Activated naive CD4-positive, alpha-beta T cell treated with anti-CD3 and anti-CD28 coated beads for 36 hours (primary cell): ENCODE results near the gene RNF220. TPM values are rescaled to one million over a fixed set of nuclear protein-coding genes. Genes with fewer than 3 reads are reported as not detected.
A peak's percentile ranks its signal among the peaks of the same experiment; 100 is the strongest.

Source experiments
- CTCF ChIA-PET: fragments of 350-600 bp; sonication (Branson Sonifier 250); formaldehyde crosslinking; loops from one replicate; lab custom pipeline; 2021; ENCODE audit warnings: antibody characterized with exemption; lab: Charles Lee
- DNase-seq: peaks from one replicate; pipeline ENCODE4 v3.0.0-alpha.2; 2020
- H3K27ac Mint-ChIP-seq: one replicate; pipeline ENCODE4 v1.8.0; 2021; ENCODE audit warnings: mild to moderate bottlenecking, mixed read lengths
- H3K27me3 Mint-ChIP-seq: one replicate; pipeline ENCODE4 v1.8.0; 2021; ENCODE audit warnings: low read depth, mixed read lengths
- H3K36me3 Mint-ChIP-seq: one replicate; pipeline ENCODE4 v1.8.0; 2021; ENCODE audit warnings: low read depth, mixed read lengths
- H3K4me1 Mint-ChIP-seq: one replicate; pipeline ENCODE4 v1.8.0; 2021; ENCODE audit warnings: low read depth, mixed read lengths
- H3K4me3 Mint-ChIP-seq: one replicate; pipeline ENCODE4 v1.8.0; 2021; ENCODE audit warnings: mild to moderate bottlenecking, moderate library complexity, mixed read lengths
- H3K9me3 Mint-ChIP-seq: one replicate; pipeline ENCODE4 v1.8.0; 2021; ENCODE audit warnings: mixed read lengths
- intact Hi-C: fragments of 100-400 bp; cut with micrococcal nuclease; formaldehyde crosslinking; loops from one replicate; pipeline ENCODE4 v1.15.1; 2023
- total RNA-seq, 2 experiments: library from RNA; stranded (reverse); gene quantifications; one replicate each; pipeline ENCODE4 v1.2.3, GENCODE V29; 2021

The RNF220 gene
- total RNA-seq, 2 experiments from 2014 or later, result 71.6 to 81.6 TPM

GRCh38 chr1:44649788-44650158, 244.7 kb downstream of the RNF220 start:
- Mint-ChIP-seq H3K27ac (no peak overlapping the region), H3K4me1 (no peaks in the 10 kb centered on the region), H3K4me3 (no peak overlapping the region), H3K9me3 (no peaks in the 10 kb centered on the region), H3K27me3 (no peaks in the 10 kb centered on the region), H3K36me3 (peaks cover 12% of the 10 kb centered on the region)
- intact Hi-C loops, result no loop called here
- CTCF ChIA-PET, result interaction anchor here (4.1 to 4.3 kb wide), 2 partner anchors 13 to 77 kb away, joined by 47 to 135 read pairs; no protein-coding TSS in a partner anchor
- no peak for DNase-seq

- intact Hi-C loops, result no loop called here
- no peaks in the 10 kb centered on the region for H3K9me3 Mint-ChIP-seq
- H3K27me3 Mint-ChIP-seq, result no peaks in the 10 kb centered on the region
- H3K4me1 Mint-ChIP-seq, result no peaks in the 10 kb centered on the region
- no peak overlapping the region for H3K4me3 Mint-ChIP-seq
- H3K36me3 Mint-ChIP-seq, result peaks cover 9% of the 10 kb centered on the region
- CTCF ChIA-PET, result interaction anchor here (0.6 to 4.3 kb wide), 4 partner anchors 14 to 78 kb away, joined by 3 to 135 read pairs (median 26); no protein-coding TSS in a partner anchor
- H3K27ac Mint-ChIP-seq, result no peak overlapping the region
- no peak for DNase-seq
These were observed 245.2 kb downstream of the RNF220 start for GRCh38 chr1:44650159-44650831.

GRCh38 chr1:44651069-44651468, 246.0 kb downstream of the RNF220 start:
- Mint-ChIP-seq H3K9me3 (no peaks in the 10 kb centered on the region), H3K36me3 (peaks cover 9% of the 10 kb centered on the region), H3K27me3 (no peaks in the 10 kb centered on the region), H3K4me3 (no peak overlapping the region), H3K27ac (no peak overlapping the region), H3K4me1 (no peaks in the 10 kb centered on the region)
- no peak for DNase-seq
- CTCF ChIA-PET, result interaction anchor here (0.6 to 4.3 kb wide), 7 partner anchors 12 to 273 kb away, joined by 3 to 135 read pairs (median 25); no protein-coding TSS in a partner anchor
- intact Hi-C loops, result no loop called here

- CTCF ChIA-PET, result interaction anchor here (0.5 to 4.3 kb wide), 47 partner anchors 8 to 1100 kb away, joined by 3 to 135 read pairs (median 4); partner anchors contain the start of genes ARMH1 and TMEM53
- no peak overlapping the region for H3K4me3 Mint-ChIP-seq
- intact Hi-C loops, result loop anchor here (1.0 kb wide), 4 partner anchors 43 to 435 kb away; no protein-coding TSS in a partner anchor
- no peaks in the 10 kb centered on the region for H3K4me1 Mint-ChIP-seq
- no peaks in the 10 kb centered on the region for H3K27me3 Mint-ChIP-seq
- peaks cover 9% of the 10 kb centered on the region for H3K36me3 Mint-ChIP-seq
- DNase-seq, result peak; percentile 83
- H3K9me3 Mint-ChIP-seq, result no peaks in the 10 kb centered on the region
- H3K27ac Mint-ChIP-seq, result no peak overlapping the region
These were observed 247.5 kb downstream of the RNF220 start for GRCh38 chr1:44652445-44653106.

GRCh38 chr1:44653107-44653964, 248.3 kb downstream of the RNF220 start:
- Mint-ChIP-seq H3K27me3 (no peaks in the 10 kb centered on the region), H3K36me3 (peaks cover 9% of the 10 kb centered on the region), H3K9me3 (no peaks in the 10 kb centered on the region), H3K4me3 (no peak overlapping the region), H3K4me1 (no peaks in the 10 kb centered on the region), H3K27ac (no peak overlapping the region)
- no peak for DNase-seq
- intact Hi-C loops, result loop anchor here (1.0 kb wide), 4 partner anchors 44 to 436 kb away; no protein-coding TSS in a partner anchor
- CTCF ChIA-PET, result interaction anchor here (0.5 to 4.3 kb wide), 41 partner anchors 10 to 606 kb away, joined by 3 to 135 read pairs (median 4); partner anchors contain the start of genes ARMH1 and TMEM53

GRCh38 chr1:44654621-44655187, 249.6 kb downstream of the RNF220 start:
- H3K4me3 Mint-ChIP-seq, result no peak overlapping the region
- CTCF ChIA-PET, result interaction anchor here (1.1 to 2.0 kb wide), 2 partner anchors 13 to 14 kb away, joined by 3 to 7 read pairs; no protein-coding TSS in a partner anchor
- no peaks in the 10 kb centered on the region for H3K27me3 Mint-ChIP-seq

GRCh38 chr1:44655609-44656008, 250.6 kb downstream of the RNF220 start:
- Mint-ChIP-seq H3K4me1 (no peaks in the 10 kb centered on the region), H3K27me3 (no peaks in the 10 kb centered on the region), H3K4me3 (no peak overlapping the region), H3K36me3 (no peaks in the 10 kb centered on the region), H3K9me3 (no peaks in the 10 kb centered on the region), H3K27ac (no peak overlapping the region)
- intact Hi-C loops, result no loop called here
- CTCF ChIA-PET, result interaction anchor here (1.1 to 2.0 kb wide), 4 partner anchors 13 to 41 kb away, joined by 3 to 7 read pairs (median 3); no protein-coding TSS in a partner anchor
- no peak for DNase-seq

More at GRCh38 chr1:44654621-44655187, 249.6 kb downstream of the RNF220 start:
- DNase-seq, result no peak
- Mint-ChIP-seq H3K9me3 (no peaks in the 10 kb centered on the region), H3K4me1 (no peaks in the 10 kb centered on the region), H3K27ac (no peak overlapping the region), H3K36me3 (peaks cover 2% of the 10 kb centered on the region)
- intact Hi-C loops, result no loop called here

- intact Hi-C loops, result no loop called here
- Mint-ChIP-seq H3K4me1 (peaks cover 8% of the 10 kb centered on the region), H3K27me3 (no peaks in the 10 kb centered on the region), H3K4me3 (no peak overlapping the region), H3K27ac (no peak overlapping the region), H3K36me3 (no peaks in the 10 kb centered on the region), H3K9me3 (no peaks in the 10 kb centered on the region)
- no peak for DNase-seq
- CTCF ChIA-PET, result no interaction called here
These were observed 254.5 kb downstream of the RNF220 start for GRCh38 chr1:44659566-44659965.

- no peak overlapping the region for H3K27ac Mint-ChIP-seq
These were observed 255.1 kb downstream of the RNF220 start for GRCh38 chr1:44660176-44660575.

GRCh38 chr1:44661781-44662682, 257.0 kb downstream of the RNF220 start:
- Mint-ChIP-seq H3K4me3 (no peak overlapping the region), H3K9me3 (no peaks in the 10 kb centered on the region), H3K4me1 (peaks cover 16% of the 10 kb centered on the region), H3K36me3 (no peaks in the 10 kb centered on the region), H3K27ac (no peak overlapping the region), H3K27me3 (no peaks in the 10 kb centered on the region)
- DNase-seq, result no peak
- intact Hi-C loops, result no loop called here
- CTCF ChIA-PET, result interaction anchor here (0.6 to 4.4 kb wide), 3 partner anchors 10 to 279 kb away, joined by 3 to 38 read pairs (median 3); no protein-coding TSS in a partner anchor

More at GRCh38 chr1:44660176-44660575, 255.1 kb downstream of the RNF220 start:
- Mint-ChIP-seq H3K4me3 (no peak overlapping the region), H3K36me3 (no peaks in the 10 kb centered on the region), H3K27me3 (no peaks in the 10 kb centered on the region), H3K4me1 (peaks cover 15% of the 10 kb centered on the region), H3K9me3 (no peaks in the 10 kb centered on the region)
- intact Hi-C loops, result no loop called here
- CTCF ChIA-PET, result interaction anchor here (0.9 kb wide), 1 partner anchor 8 kb away, joined by 3 read pairs; no protein-coding TSS in a partner anchor
- no peak for DNase-seq

GRCh38 chr1:44662683-44663030, 257.6 kb downstream of the RNF220 start:
- Mint-ChIP-seq H3K27ac (no peak overlapping the region), H3K27me3 (no peaks in the 10 kb centered on the region), H3K4me1 (peaks cover 16% of the 10 kb centered on the region), H3K9me3 (no peaks in the 10 kb centered on the region), H3K4me3 (no peak overlapping the region), H3K36me3 (no peaks in the 10 kb centered on the region)
- no peak for DNase-seq
- CTCF ChIA-PET, result interaction anchor here (1.2 to 4.4 kb wide), 2 partner anchors 10 to 54 kb away, joined by 3 to 38 read pairs; no protein-coding TSS in a partner anchor
- intact Hi-C loops, result no loop called here
